Neutrophil (primary cell): Measurements from ENCODE around the gene SNRPD3.

Source experiments
- H3K27ac ChIP-seq: fragments of 200-600 bp; sonication (generic); 2 replicates; pipeline ENCODE4 v1.5.1; 2016; ENCODE audit warnings: mild to moderate bottlenecking, moderate library complexity
- H3K27me3 ChIP-seq: fragments of 200-600 bp; sonication (generic); 2 replicates; pipeline ENCODE4 v1.6.0; 2016; ENCODE audit warnings: mild to moderate bottlenecking
- H3K36me3 ChIP-seq: fragments of 200-600 bp; sonication (generic); 2 replicates; pipeline ENCODE4 v1.5.1; 2017
- H3K4me1 ChIP-seq, 2 experiments: fragments of 200-600 bp in 1 of 2; sonication (generic) in 1 of 2; 1 replicate in 1 of 2; 2 replicates in 1 of 2; pipeline versions ENCODE4 v1.5.1 to v1.6.1; 2013 to 2016; ENCODE audit warnings: low read depth in 1 of 2, low read length in 1 of 2, mild to moderate bottlenecking in 1 of 2, moderate library complexity in 1 of 2; ENCODE audit not compliant: control insufficient read depth in 1 of 2, insufficient read depth in 1 of 2
- H3K4me3 ChIP-seq, 2 experiments: fragments of 200-600 bp in 1 of 2; sonication (generic) in 1 of 2; 1 replicate in 1 of 2; 2 replicates in 1 of 2; pipeline ENCODE4 v1.5.1; 2013 to 2016; ENCODE audit warnings: low read depth in 1 of 2, low read length in 1 of 2, mild to moderate bottlenecking in 1 of 2, moderate library complexity in 1 of 2
- H3K9me3 ChIP-seq: fragments of 200-600 bp; sonication (generic); 2 replicates; pipeline ENCODE4 v1.5.1; 2016
- CTCF ChIP-seq: fragments of 200-600 bp; sonication (generic); IDR thresholded peaks from 2 replicates; pipeline ENCODE4 v1.5.1; 2016; ENCODE audit warnings: antibody characterized with exemption

Gene SNRPD3

GRCh38 chr22:24513378-24514240 lies 42.2 kb upstream of the SNRPD3 start:
- no peaks in the 10 kb centered on the region for H3K9me3 ChIP-seq
- peaks cover 86 to 95% of the 10 kb centered on the region in 2 experiments for H3K4me1 ChIP-seq
- H3K4me3 ChIP-seq, result no peak overlapping the region
- H3K27me3 ChIP-seq, result no peaks in the 10 kb centered on the region
- H3K36me3 ChIP-seq, result peaks cover 5% of the 10 kb centered on the region
- H3K27ac ChIP-seq, result no peak overlapping the region
- TF ChIP-seq CTCF, result no peak

- H3K9me3 ChIP-seq, result no peaks in the 10 kb centered on the region
- H3K36me3 ChIP-seq, result peaks cover 5% of the 10 kb centered on the region
- no peaks in the 10 kb centered on the region for H3K27me3 ChIP-seq
- no peak overlapping the region for H3K27ac ChIP-seq
- no peak for TF ChIP-seq CTCF
- H3K4me1 ChIP-seq, result peaks cover 86 to 95% of the 10 kb centered on the region in 2 experiments
- H3K4me3 ChIP-seq, result no peak overlapping the region
Measured at GRCh38 chr22:24514241-24515026, 41.4 kb upstream of the SNRPD3 start.

DNA sequence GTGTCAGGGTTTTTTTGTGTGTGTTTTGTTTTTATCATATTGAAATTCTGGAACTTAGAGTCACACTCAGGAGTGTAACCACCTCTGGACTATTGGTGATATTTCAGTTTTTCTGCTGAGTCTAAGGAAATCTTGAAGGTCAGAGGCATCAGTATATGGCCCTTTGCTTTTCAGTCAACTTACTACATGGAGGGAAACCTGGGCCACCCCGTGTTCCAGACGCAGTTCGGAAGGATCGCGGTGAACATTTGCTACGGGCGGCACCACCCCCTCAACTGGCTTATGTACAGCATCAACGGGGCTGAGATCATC lies 40.8 kb upstream of the SNRPD3 start:
- no peak for TF ChIP-seq CTCF
- H3K4me1 ChIP-seq, result peaks cover 86 to 95% of the 10 kb centered on the region in 2 experiments
- no peaks in the 10 kb centered on the region for H3K9me3 ChIP-seq
- H3K4me3 ChIP-seq, result no peak overlapping the region
- no peaks in the 10 kb centered on the region for H3K27me3 ChIP-seq
- peaks cover 5% of the 10 kb centered on the region for H3K36me3 ChIP-seq
- H3K27ac ChIP-seq, result no peak overlapping the region

GRCh38 chr22:24516301-24516737 lies 39.5 kb upstream of the SNRPD3 start:
- peaks cover 85 to 94% of the 10 kb centered on the region in 2 experiments for H3K4me1 ChIP-seq
- peak overlapping the region; percentile 26 to 57 for H3K4me3 ChIP-seq
- peaks cover 5% of the 10 kb centered on the region for H3K36me3 ChIP-seq
- H3K9me3 ChIP-seq, result no peaks in the 10 kb centered on the region
- H3K27me3 ChIP-seq, result no peaks in the 10 kb centered on the region
- TF ChIP-seq CTCF, result no peak
- H3K27ac ChIP-seq, result peak overlapping the region; percentile 81

DNA sequence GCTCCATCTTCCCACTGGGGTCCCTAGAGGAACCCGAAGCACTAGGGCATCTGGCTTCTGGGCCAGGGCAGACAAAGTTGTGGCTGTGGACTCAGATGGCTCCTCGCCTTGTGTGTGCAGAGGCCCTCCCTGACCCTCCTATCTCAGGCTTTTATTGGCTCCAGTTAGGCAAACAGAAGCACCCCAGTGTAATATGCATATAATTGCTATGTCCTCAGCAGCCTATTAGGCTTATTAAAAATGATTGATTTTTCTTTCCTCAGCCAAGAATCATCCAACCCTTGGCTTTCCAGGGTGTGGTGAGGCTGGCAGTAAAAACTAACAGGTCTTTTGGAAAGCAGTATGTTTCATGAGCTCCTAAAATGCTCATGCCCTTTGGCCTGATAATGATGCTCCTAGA lies 38.4 kb upstream of the SNRPD3 start:
- H3K27me3 ChIP-seq, result no peaks in the 10 kb centered on the region
- H3K36me3 ChIP-seq, result peaks cover 5% of the 10 kb centered on the region
- TF ChIP-seq CTCF, result no peak
- peak overlapping the region; percentile 81 for H3K27ac ChIP-seq
- no peaks in the 10 kb centered on the region for H3K9me3 ChIP-seq
- no peak overlapping the region for H3K4me3 ChIP-seq
- peaks cover 85 to 92% of the 10 kb centered on the region in 2 experiments for H3K4me1 ChIP-seq
